Smooth muscle cell (in vitro differentiated cells): ENCODE results near the gene IGFBP7. TPM values are rescaled to one million over a fixed set of nuclear protein-coding genes. Genes with fewer than 3 reads are reported as not detected.
"Not testable (repeated sequence)": the region's sequence is repeated elsewhere in the genome, so short reads cannot be mapped to it uniquely, and the experiment has no call there.

Source experiments
- DNase-seq: peaks from one replicate; lab custom pipeline; 2025; ENCODE audit not compliant: unreplicated experiment; lab: John Stamatoyannopoulos, UW
- H2AFZ ChIP-seq: fragments of 200-600 bp; sonication (generic); 2 replicates; pipeline ENCODE4 v1.6.0; 2016; ENCODE audit warnings: antibody characterized with exemption, low read depth, mild to moderate bottlenecking
- H3F3A ChIP-seq: fragments of 200-600 bp; sonication (generic); 2 replicates; pipeline ENCODE4 v1.6.0; 2017; ENCODE audit warnings: antibody characterized with exemption, low read depth
- H3K27ac ChIP-seq: fragments of 200-600 bp; sonication (generic); 2 replicates; pipeline ENCODE4 v1.5.1; 2016; ENCODE audit warnings: low read depth, mild to moderate bottlenecking
- H3K27me3 ChIP-seq: fragments of 200-600 bp; sonication (generic); 2 replicates; pipeline ENCODE4 v1.6.1; 2016; ENCODE audit warnings: low read depth, mild to moderate bottlenecking
- H3K36me3 ChIP-seq: fragments of 200-600 bp; sonication (generic); 2 replicates; pipeline ENCODE4 v1.5.1; 2016; ENCODE audit warnings: low read depth
- H3K4me1 ChIP-seq: fragments of 200-600 bp; sonication (generic); 2 replicates; pipeline ENCODE4 v1.5.1; 2016; ENCODE audit warnings: low read depth
- H3K4me2 ChIP-seq: fragments of 200-600 bp; sonication (generic); 2 replicates; pipeline ENCODE4 v1.6.0; 2016; ENCODE audit warnings: mild to moderate bottlenecking
- H3K4me3 ChIP-seq: fragments of 200-600 bp; sonication (generic); 2 replicates; pipeline ENCODE4 v1.5.1; 2016; ENCODE audit warnings: mild to moderate bottlenecking
- H3K79me2 ChIP-seq: fragments of 200-600 bp; sonication (generic); 2 replicates; pipeline ENCODE4 v1.6.0; 2016; ENCODE audit warnings: low read depth, mild to moderate bottlenecking
- H3K9ac ChIP-seq: fragments of 200-600 bp; sonication (generic); 2 replicates; pipeline ENCODE4 v1.6.0; 2016; ENCODE audit warnings: low read depth
- H3K9me3 ChIP-seq: fragments of 200-600 bp; sonication (generic); replicated peaks from 2 replicates; pipeline ENCODE4 v1.5.1; 2016; ENCODE audit warnings: low read depth
- H4K20me1 ChIP-seq: fragments of 200-600 bp; sonication (generic); 2 replicates; pipeline ENCODE4 v1.6.0; 2016; ENCODE audit warnings: low read depth
- WGBS: methylation state at CpG from one replicate; pipeline ENCODE4 v1.1.7; 2016; ENCODE audit warnings: low lambda C conversion rate; 5-methylcytosine and 5-hydroxymethylcytosine counted together
- polyA plus RNA-seq: library from polyadenylated mRNA; unstranded; fragments of >200 nt; fragmentation: Nextera tagmentation; extraction: Ambion mirVana; gene quantifications from 2 replicates; pipeline ENCODE4 v1.2.1, GENCODE V29; 2016
- total RNA-seq: library from RNA; depleted of rRNA; stranded (reverse); fragments of >200 nt; gene quantifications from 2 replicates; pipeline ENCODE4 v1.2.3, GENCODE V29; 2014
- TF ChIP-seq, protein P1 (sequence below): fragments of 200-600 bp; sonication (generic); IDR thresholded peaks from 2 replicates; pipeline ENCODE4 v1.5.1; 2017; ENCODE audit warnings: borderline replicate concordance, mild to moderate bottlenecking, antibody characterized with exemption; ENCODE audit not compliant: insufficient read depth, poor library complexity, severe bottlenecking

The IGFBP7 gene
- total and polyA plus RNA-seq, 2 experiments from 2014 or later, result 998 to 1,684 TPM

DNA sequence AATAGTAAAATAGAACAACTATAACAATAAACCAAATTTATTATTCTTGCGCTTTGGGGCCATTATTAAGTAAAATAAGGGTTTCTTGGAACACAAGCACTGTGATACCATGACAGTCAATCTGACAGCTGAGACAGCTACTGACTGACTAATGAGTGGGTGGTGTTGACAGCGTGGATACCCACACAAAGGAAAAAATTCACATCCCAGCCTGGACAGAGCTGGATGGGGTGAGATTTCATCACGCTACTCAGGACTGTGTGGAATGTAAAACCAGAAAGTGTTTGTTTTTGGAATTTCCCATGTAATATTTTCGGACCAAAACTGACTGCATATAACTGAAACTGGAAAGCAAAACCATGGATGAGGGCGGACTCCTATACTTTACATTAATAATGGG lies 48.8 kb downstream of the IGFBP7 start:
- Histone ChIP-seq H3K4me2 (peak overlapping the region; percentile 73), H2AFZ (no peak overlapping the region), H3K27me3 (no peaks in the 10 kb centered on the region), H3K79me2 (peaks cover 62% of the 10 kb centered on the region), H4K20me1 (no peaks in the 10 kb centered on the region), H3K4me3 (no peak overlapping the region), H3K27ac (peak overlapping the region; percentile 88), H3F3A (peaks cover 62% of the 10 kb centered on the region), H3K36me3 (no peaks in the 10 kb centered on the region), H3K9me3 (no peaks in the 10 kb centered on the region), H3K4me1 (peaks cover 19% of the 10 kb centered on the region), H3K9ac (no peak overlapping the region)
- 32% methylated on average over 5 of the region's 5 CpGs for WGBS
- no peak for DNase-seq
- TF ChIP-seq, protein P1, sequence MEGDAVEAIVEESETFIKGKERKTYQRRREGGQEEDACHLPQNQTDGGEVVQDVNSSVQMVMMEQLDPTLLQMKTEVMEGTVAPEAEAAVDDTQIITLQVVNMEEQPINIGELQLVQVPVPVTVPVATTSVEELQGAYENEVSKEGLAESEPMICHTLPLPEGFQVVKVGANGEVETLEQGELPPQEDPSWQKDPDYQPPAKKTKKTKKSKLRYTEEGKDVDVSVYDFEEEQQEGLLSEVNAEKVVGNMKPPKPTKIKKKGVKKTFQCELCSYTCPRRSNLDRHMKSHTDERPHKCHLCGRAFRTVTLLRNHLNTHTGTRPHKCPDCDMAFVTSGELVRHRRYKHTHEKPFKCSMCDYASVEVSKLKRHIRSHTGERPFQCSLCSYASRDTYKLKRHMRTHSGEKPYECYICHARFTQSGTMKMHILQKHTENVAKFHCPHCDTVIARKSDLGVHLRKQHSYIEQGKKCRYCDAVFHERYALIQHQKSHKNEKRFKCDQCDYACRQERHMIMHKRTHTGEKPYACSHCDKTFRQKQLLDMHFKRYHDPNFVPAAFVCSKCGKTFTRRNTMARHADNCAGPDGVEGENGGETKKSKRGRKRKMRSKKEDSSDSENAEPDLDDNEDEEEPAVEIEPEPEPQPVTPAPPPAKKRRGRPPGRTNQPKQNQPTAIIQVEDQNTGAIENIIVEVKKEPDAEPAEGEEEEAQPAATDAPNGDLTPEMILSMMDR, result no peak

DNA sequence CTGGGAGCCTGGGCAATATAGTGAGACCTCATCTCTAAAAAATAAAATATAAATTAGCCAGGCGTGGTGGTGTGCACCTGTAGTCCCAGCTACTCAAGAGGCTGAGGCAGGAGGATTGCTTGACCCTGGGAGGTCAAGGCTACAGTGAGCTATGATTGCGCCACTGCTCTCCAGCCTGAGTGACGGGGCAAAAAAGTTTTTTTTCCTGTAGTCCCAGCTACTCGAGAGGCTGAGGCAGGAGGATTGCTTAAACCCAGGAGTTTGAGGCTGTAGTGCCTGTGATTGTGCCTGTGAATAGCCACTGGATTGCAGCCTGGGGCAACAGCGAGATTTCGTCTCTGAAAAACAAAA lies 49.5 kb downstream of the IGFBP7 start:
- H3K9ac ChIP-seq, H2AFZ ChIP-seq, H4K20me1 ChIP-seq, H3K27me3 ChIP-seq, H3K4me2 ChIP-seq, H3K4me3 ChIP-seq, DNase-seq, H3K9me3 ChIP-seq, H3K36me3 ChIP-seq: not testable (repeated sequence)
- Histone ChIP-seq H3K27ac (peak overlapping the region; percentile 88), H3K4me1 (peaks cover 24% of the 10 kb centered on the region), H3K79me2 (peaks cover 59% of the 10 kb centered on the region), H3F3A (peaks cover 55% of the 10 kb centered on the region)
- 66% methylated on average over 6 of the region's 6 CpGs for WGBS

DNA sequence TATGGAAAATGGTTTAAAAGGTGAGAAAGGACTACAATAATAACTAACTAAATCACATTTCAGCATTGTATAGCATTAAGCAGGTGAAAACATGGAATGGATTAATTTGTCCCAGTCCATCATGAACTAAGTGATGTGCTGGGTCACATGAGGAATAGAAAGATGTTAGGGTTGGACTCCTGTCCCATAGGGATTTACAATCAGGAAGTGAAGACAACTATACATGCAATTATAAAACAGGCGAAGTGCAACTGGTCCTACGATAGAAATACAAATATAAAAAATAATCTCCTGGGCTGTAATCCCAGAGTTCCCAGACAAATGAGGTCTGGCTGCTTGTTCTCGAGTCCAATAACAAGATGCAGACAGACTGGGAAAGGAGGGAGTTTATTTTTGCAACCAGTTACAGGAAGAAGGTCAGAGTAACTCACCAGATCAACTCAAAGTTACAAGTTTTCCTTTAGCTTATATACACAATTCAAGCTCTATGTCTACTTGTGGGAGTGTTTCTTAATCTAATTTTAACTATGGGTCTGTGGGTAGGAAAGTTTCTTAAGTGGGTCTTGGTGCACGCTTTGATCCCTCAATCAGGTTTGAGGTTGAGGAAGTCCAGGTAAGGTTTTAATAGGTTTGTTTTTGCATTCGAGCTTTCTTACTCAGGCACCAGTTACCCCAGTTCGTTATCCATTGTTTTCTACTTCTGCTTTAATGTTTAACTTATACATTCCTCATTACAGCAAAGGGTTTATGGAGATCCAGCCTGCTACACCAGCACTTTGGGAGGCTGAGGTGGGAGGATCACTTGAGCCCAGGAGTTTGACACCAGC lies 50.1 kb downstream of the IGFBP7 start:
- WGBS, result 27% methylated on average over 6 of the region's 6 CpGs
- no peak for DNase-seq
- Histone ChIP-seq H3K27ac (peak overlapping the region; percentile 88), H3K4me3 (no peak overlapping the region), H3K9ac (no peak overlapping the region), H3K4me2 (peak overlapping the region; percentile 42), H2AFZ (no peak overlapping the region), H4K20me1 (no peaks in the 10 kb centered on the region), H3K27me3 (no peaks in the 10 kb centered on the region), H3K9me3 (no peaks in the 10 kb centered on the region), H3K36me3 (no peaks in the 10 kb centered on the region), H3F3A (peaks cover 51% of the 10 kb centered on the region), H3K4me1 (peaks cover 25% of the 10 kb centered on the region), H3K79me2 (peaks cover 60% of the 10 kb centered on the region)
- TF ChIP-seq, protein P1, result no peak

DNA sequence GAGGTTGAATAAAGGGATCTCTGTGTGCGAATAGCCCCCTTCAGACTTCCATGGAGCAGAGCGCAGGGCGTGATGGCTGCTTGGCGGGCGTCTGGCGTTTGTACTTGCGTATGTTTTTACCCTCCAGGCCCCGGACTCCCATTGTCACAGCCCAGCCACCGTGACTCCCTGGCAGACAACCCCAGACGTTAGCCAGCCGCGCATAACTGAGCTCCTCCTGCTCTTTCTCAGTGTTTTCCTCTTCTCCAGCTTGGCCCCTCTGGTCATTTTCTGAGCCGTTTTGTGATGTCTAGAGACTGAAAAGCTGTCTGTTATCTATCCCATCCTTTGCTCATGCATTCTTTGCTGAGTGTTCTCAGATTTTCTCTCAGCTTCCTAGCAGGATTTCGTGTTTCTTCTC lies 54.3 kb downstream of the IGFBP7 start:
- TF ChIP-seq, protein P1, result no peak
- 1% methylated on average over 14 of the region's 14 CpGs for WGBS
- Histone ChIP-seq H3K9me3 (no peaks in the 10 kb centered on the region), H3K79me2 (peaks cover 56% of the 10 kb centered on the region), H3F3A (peaks cover 20% of the 10 kb centered on the region), H3K9ac (peak overlapping the region; percentile 69), H4K20me1 (no peaks in the 10 kb centered on the region), H3K27ac (peak overlapping the region; percentile 94), H3K4me2 (peak overlapping the region; percentile 80), H3K27me3 (no peaks in the 10 kb centered on the region), H2AFZ (peak overlapping the region; percentile 35), H3K4me3 (peak overlapping the region; percentile 26), H3K4me1 (peaks cover 14% of the 10 kb centered on the region), H3K36me3 (no peaks in the 10 kb centered on the region)
- DNase-seq, result no peak
